Motor neuron (in vitro differentiated cells): ENCODE measurements around the gene INS. TPM values are rescaled to one million over a fixed set of nuclear protein-coding genes. Genes with fewer than 3 reads are reported as not detected.
"Not testable (repeated sequence)": the region's sequence is repeated elsewhere in the genome, so short reads cannot be mapped to it uniquely, and the experiment has no call there.

ENCODE experiments used
- ATAC-seq, 8 experiments: fragments of 200-7000 bp; cut with Tn5 transposase; replicated peaks in 6 of 8; 2 replicates each; pipeline ENCODE4 v1.8.0; 2021; ENCODE audit warnings: mild to moderate bottlenecking in 8 of 8, moderate library complexity in 8 of 8
- H3K27ac ChIP-seq, 2 donors: fragments of 250-450 bp; sonication (Bioruptor Pico); 2 replicates each; pipeline ENCODE4 v1.9.0; 2021; ENCODE audit warnings: antibody characterized with exemption in 2 of 2, mild to moderate bottlenecking in 2 of 2, moderate library complexity in 1 of 2
- H3K4me1 ChIP-seq, 2 donors: fragments of 250-450 bp; sonication (Bioruptor Pico); replicated peaks in 1 of 2; 2 replicates each; pipeline ENCODE4 v1.6.1; 2021; ENCODE audit warnings: antibody characterized with exemption in 2 of 2, mild to moderate bottlenecking in 2 of 2, moderate library complexity in 1 of 2
- H3K4me3 ChIP-seq, 5 donors: fragments of 250-450 bp; sonication (Bioruptor Pico); 2 replicates each; pipeline ENCODE4 v1.9.0; 2021; ENCODE audit warnings: antibody characterized with exemption in 5 of 5, mild to moderate bottlenecking in 5 of 5, moderate library complexity in 4 of 5
- WGBS, 10 experiments: fragments of 450-650 bp; shearing (Covaris generic); methylation state at CpG; one replicate each; pipeline ENCODE4 v1.0.0; 2022; 5-methylcytosine and 5-hydroxymethylcytosine counted together
- in situ Hi-C, 9 experiments: fragments of 400-800 bp; cut with MboI; loops; one replicate each; pipeline ENCODE4 v1.15.0; 2021; ENCODE audit warnings: low sequenced_read_pairs in 9 of 9, low pct_unique_long_range_greater_than_20kb in 2 of 9; ENCODE audit not compliant: unreplicated experiment in 9 of 9
- total RNA-seq, 8 experiments: library from RNA; unstranded; fragments of 300-600 nt; gene quantifications; 2 replicates each; pipeline versions ENCODE4 v1.2.3 to v1.2.4, GENCODE V29; 2022

The INS gene
- total RNA-seq, 8 experiments from 2014 or later, result not detected

- ATAC-seq, result peak in 6 of 8 experiments; percentile 6 to 24 (median 12)
- in situ Hi-C loops, result loop anchor here in 7 of 9 experiments (25.0 kb wide), 3 partner anchors 234 to 709 kb away; partner anchors contain the start of genes TSSC4 (in 5 of the 7), CDKN1C (in 2 of the 7), KCNQ1 (in 1 of the 7) and TRPM5 (in 1 of the 7)
- peaks cover 15 to 27% of the 10 kb centered on the region in 2 donors for H3K4me1 ChIP-seq
- H3K27ac ChIP-seq, result peak overlapping the region in 1 of 2 donors; percentile 35
- 72% methylated on average over 4 of the region's 16 CpGs; no CpG with 5 or more reads in 9 of the 10 experiments for WGBS, 10 experiments
- H3K4me3 ChIP-seq, result not testable (repeated sequence)
These were observed 17.2 kb upstream of the INS start for GRCh38 chr11:2178055-2178773.

GRCh38 chr11:2177076-2177475 is 16.1 kb upstream of the INS start:
- WGBS, 10 experiments, result 73% methylated on average over 8 of the region's 18 CpGs; no CpG with 5 or more reads in 9 of the 10 experiments
- in situ Hi-C loops, result loop anchor here in 7 of 9 experiments (25.0 kb wide), 3 partner anchors 235 to 710 kb away; partner anchors contain the start of genes TSSC4 (in 5 of the 7), CDKN1C (in 2 of the 7), KCNQ1 (in 1 of the 7) and TRPM5 (in 1 of the 7)
- H3K4me1 ChIP-seq, result peaks cover 17 to 32% of the 10 kb centered on the region in 2 donors
- peak in 3 of 8 experiments; percentile 3 to 46 (median 44) for ATAC-seq
- no peak overlapping the region for H3K27ac ChIP-seq
- no peak overlapping the region for H3K4me3 ChIP-seq

- no peak for ATAC-seq
- in situ Hi-C loops, result loop anchor here in 7 of 9 experiments (25.0 kb wide), 3 partner anchors 236 to 711 kb away; partner anchors contain the start of genes TSSC4 (in 5 of the 7), CDKN1C (in 2 of the 7), KCNQ1 (in 1 of the 7) and TRPM5 (in 1 of the 7)
- Histone ChIP-seq H3K27ac (no peak overlapping the region), H3K4me3 (no peak overlapping the region), H3K4me1 (peaks cover 23 to 38% of the 10 kb centered on the region in 2 donors)
- WGBS, 10 experiments, result 82 to 100% (median 92%) methylated on average over 1 to 7 of the region's 14 CpGs; no CpG with 5 or more reads in 3 of the 10 experiments
These were observed 15.4 kb upstream of the INS start for GRCh38 chr11:2176389-2176900.

- peaks cover 28 to 45% of the 10 kb centered on the region in 2 donors for H3K4me1 ChIP-seq
- in situ Hi-C loops, result loop anchor here in 7 of 9 experiments (25.0 kb wide), 3 partner anchors 237 to 712 kb away; partner anchors contain the start of genes TSSC4 (in 5 of the 7), CDKN1C (in 2 of the 7), KCNQ1 (in 1 of the 7) and TRPM5 (in 1 of the 7)
- peak in 3 of 8 experiments; percentile 3 to 70 (median 15) for ATAC-seq
- no peak overlapping the region for H3K4me3 ChIP-seq
- 52% methylated on average over 6 of the region's 13 CpGs; no CpG with 5 or more reads in 9 of the 10 experiments for WGBS, 10 experiments
- H3K27ac ChIP-seq, result no peak overlapping the region
These were observed 14.7 kb upstream of the INS start for GRCh38 chr11:2175659-2176058.

GRCh38 chr11:2174361-2174760 is 13.4 kb upstream of the INS start:
- WGBS, 10 experiments, result 80% methylated on average over 1 of the region's 11 CpGs; no CpG with 5 or more reads in 9 of the 10 experiments
- no peak overlapping the region for H3K27ac ChIP-seq
- no peak for ATAC-seq
- no peak overlapping the region for H3K4me3 ChIP-seq
- peaks cover 26 to 46% of the 10 kb centered on the region in 2 donors for H3K4me1 ChIP-seq
- in situ Hi-C loops, result loop anchor here in 5 of 9 experiments (25.0 kb wide), 4 partner anchors 287 to 537 kb away; partner anchors contain the start of genes KRTAP5-5 (in 1 of the 5), KRTAP5-6 (in 1 of the 5) and PRR33 (in 1 of the 5)

- Histone ChIP-seq H3K27ac (no peak overlapping the region), H3K4me3 (no peak overlapping the region), H3K4me1 (peaks cover 26 to 46% of the 10 kb centered on the region in 2 donors)
- ATAC-seq, result no peak
- in situ Hi-C loops, result loop anchor here in 5 of 9 experiments (25.0 kb wide), 4 partner anchors 286 to 536 kb away; partner anchors contain the start of genes KRTAP5-5 (in 1 of the 5), KRTAP5-6 (in 1 of the 5) and PRR33 (in 1 of the 5)
- 80 to 100% methylated on average over 1 of the region's 11 CpGs; no CpG with 5 or more reads in 8 of the 10 experiments for WGBS, 10 experiments
These were observed 12.8 kb upstream of the INS start for GRCh38 chr11:2173761-2174160.

GRCh38 chr11:2173150-2173693 is 12.2 kb upstream of the INS start:
- peaks cover 22 to 46% of the 10 kb centered on the region in 2 donors for H3K4me1 ChIP-seq
- in situ Hi-C loops, result loop anchor here in 5 of 9 experiments (25.0 kb wide), 4 partner anchors 286 to 536 kb away; partner anchors contain the start of genes KRTAP5-5 (in 1 of the 5), KRTAP5-6 (in 1 of the 5) and PRR33 (in 1 of the 5)
- no peak overlapping the region for H3K27ac ChIP-seq
- H3K4me3 ChIP-seq, result no peak overlapping the region
- WGBS, 10 experiments, result 60 to 82% (median 62%) methylated on average over 2 to 5 of the region's 16 CpGs; no CpG with 5 or more reads in 7 of the 10 experiments
- peak in 1 of 8 experiments; percentile 54 for ATAC-seq

- Histone ChIP-seq H3K27ac (no peak overlapping the region), H3K4me3 (no peak overlapping the region), H3K4me1 (peaks cover 20 to 46% of the 10 kb centered on the region in 2 donors)
- in situ Hi-C loops, result loop anchor here in 5 of 9 experiments (25.0 kb wide), 4 partner anchors 285 to 535 kb away; partner anchors contain the start of genes KRTAP5-5 (in 1 of the 5), KRTAP5-6 (in 1 of the 5) and PRR33 (in 1 of the 5)
- no peak for ATAC-seq
- 100% methylated on average over 2 of the region's 12 CpGs; no CpG with 5 or more reads in 9 of the 10 experiments for WGBS, 10 experiments
These were observed 11.7 kb upstream of the INS start for GRCh38 chr11:2172676-2173075.

- ATAC-seq, result peak in 5 of 8 experiments; percentile 54 to 75 (median 68)
- 66 to 100% (median 100%) methylated on average over 1 to 3 of the region's 17 CpGs; no CpG with 5 or more reads in 7 of the 10 experiments for WGBS, 10 experiments
- in situ Hi-C loops, result loop anchor here in 5 of 9 experiments (25.0 kb wide), 4 partner anchors 284 to 534 kb away; partner anchors contain the start of genes KRTAP5-5 (in 1 of the 5), KRTAP5-6 (in 1 of the 5) and PRR33 (in 1 of the 5)
- Histone ChIP-seq H3K27ac (no peak within 1 kb of the TSS), H3K4me1 (peaks cover 20 to 46% of the 10 kb centered on the region in 2 donors), H3K4me3 (no peak within 1 kb of the TSS)
These were observed 10.6 kb upstream of the INS start, which contains the start of gene TH for GRCh38 chr11:2171591-2172003. Gene TH (minus strand): TSS chr11:2171815. CDS start chr11:2171786, 29 bp downstream.

- in situ Hi-C loops, result loop anchor here in 5 of 9 experiments (25.0 kb wide), 4 partner anchors 283 to 533 kb away; partner anchors contain the start of genes KRTAP5-5 (in 1 of the 5), KRTAP5-6 (in 1 of the 5) and PRR33 (in 1 of the 5)
- H3K4me1 ChIP-seq, result peaks cover 20 to 41% of the 10 kb centered on the region in 2 donors
- WGBS, 10 experiments, result 30 to 93% (median 70%) methylated on average over 2 to 9 of the region's 45 CpGs; no CpG with 5 or more reads in 5 of the 10 experiments
- no peak for ATAC-seq
- H3K4me3 ChIP-seq, result no peak overlapping the region
- H3K27ac ChIP-seq, result no peak overlapping the region
These were observed 8.9 kb upstream of the INS start for GRCh38 chr11:2169626-2170570.

GRCh38 chr11:2169005-2169378 is 8.0 kb upstream of the INS start:
- in situ Hi-C loops, result loop anchor here in 5 of 9 experiments (25.0 kb wide), 4 partner anchors 282 to 532 kb away; partner anchors contain the start of genes KRTAP5-5 (in 1 of the 5), KRTAP5-6 (in 1 of the 5) and PRR33 (in 1 of the 5)
- Histone ChIP-seq H3K4me1 (peaks cover 20 to 41% of the 10 kb centered on the region in 2 donors), H3K27ac (peak overlapping the region in 1 of 2 donors; percentile 14), H3K4me3 (no peak overlapping the region)
- peak in 5 of 8 experiments; percentile 7 to 50 (median 46) for ATAC-seq
- WGBS, 10 experiments, result 0 to 40% (median 17%) methylated on average over 1 to 3 of the region's 10 CpGs; no CpG with 5 or more reads in 7 of the 10 experiments
